K562 (cell line): ENCODE results near the gene NLRX1.

Experiments
- CEBPB ChIP-seq: fragments of 450-650 bp; IDR thresholded peaks from 2 replicates; pipeline ENCODE4 v1.6.1; 2016; ENCODE audit warnings: missing genetic modification characterization, missing compliant biosample characterization
- GTF2F1 ChIP-seq: IDR thresholded peaks from 2 replicates; pipeline ENCODE4 v1.6.1; 2011; ENCODE audit warnings: low read depth, low read length, improper control_type of control experiment
- POLR2A ChIP-seq: fragments of 450-650 bp; conservative IDR thresholded peaks from 2 replicates; pipeline ENCODE4 v1.6.1; 2016
- RNF2 ChIP-seq: sonication (generic); IDR thresholded peaks from 2 replicates; pipeline ENCODE4 v1.6.1; 2016
- SAP30 ChIP-seq: fragments of 200-600 bp; sonication (generic); IDR thresholded peaks from 2 replicates; pipeline ENCODE4 v1.6.1; 2012; ENCODE audit warnings: borderline replicate concordance, low read depth, mild to moderate bottlenecking, moderate library complexity, low read length, control low read depth, inconsistent platforms; ENCODE audit not compliant: insufficient read depth, poor library complexity, severe bottlenecking
- TSHZ1 ChIP-seq: fragments of 250-450 bp; sonication (Bioruptor Pico); IDR thresholded peaks from 2 replicates; pipeline ENCODE4 v1.4.0; 2020; ENCODE audit warnings: mild to moderate bottlenecking, moderate library complexity
- ZNF609 ChIP-seq: sonication (generic); formaldehyde crosslinking; IDR thresholded peaks from 2 replicates; pipeline ENCODE4 v1.8.1; 2023; ENCODE audit warnings: missing genetic modification reagents, mild to moderate bottlenecking, borderline replicate concordance

- TF ChIP-seq POLR2A: no peak
- TF ChIP-seq ZNF609: no peak
- TF ChIP-seq SAP30: no peak
- no peak for TF ChIP-seq RNF2
- no peak for TF ChIP-seq CEBPB
- TF ChIP-seq GTF2F1: no peak
- TF ChIP-seq TSHZ1 (CRISPR knock-in tag): no peak
Measured at GRCh38 chr11:119145551-119145950, 23.0 kb upstream of the NLRX1 start.
